ENCODE data around the gene ZFP69B. TPM values are rescaled to one million over a fixed set of nuclear protein-coding genes. Genes with fewer than 3 reads are reported as not detected.

ZFP69B gene
- total and polyA plus RNA-seq, 2 experiments from 2014 or later: 5.2 to 10.8 TPM

- TF ChIP-seq, protein P1, sequence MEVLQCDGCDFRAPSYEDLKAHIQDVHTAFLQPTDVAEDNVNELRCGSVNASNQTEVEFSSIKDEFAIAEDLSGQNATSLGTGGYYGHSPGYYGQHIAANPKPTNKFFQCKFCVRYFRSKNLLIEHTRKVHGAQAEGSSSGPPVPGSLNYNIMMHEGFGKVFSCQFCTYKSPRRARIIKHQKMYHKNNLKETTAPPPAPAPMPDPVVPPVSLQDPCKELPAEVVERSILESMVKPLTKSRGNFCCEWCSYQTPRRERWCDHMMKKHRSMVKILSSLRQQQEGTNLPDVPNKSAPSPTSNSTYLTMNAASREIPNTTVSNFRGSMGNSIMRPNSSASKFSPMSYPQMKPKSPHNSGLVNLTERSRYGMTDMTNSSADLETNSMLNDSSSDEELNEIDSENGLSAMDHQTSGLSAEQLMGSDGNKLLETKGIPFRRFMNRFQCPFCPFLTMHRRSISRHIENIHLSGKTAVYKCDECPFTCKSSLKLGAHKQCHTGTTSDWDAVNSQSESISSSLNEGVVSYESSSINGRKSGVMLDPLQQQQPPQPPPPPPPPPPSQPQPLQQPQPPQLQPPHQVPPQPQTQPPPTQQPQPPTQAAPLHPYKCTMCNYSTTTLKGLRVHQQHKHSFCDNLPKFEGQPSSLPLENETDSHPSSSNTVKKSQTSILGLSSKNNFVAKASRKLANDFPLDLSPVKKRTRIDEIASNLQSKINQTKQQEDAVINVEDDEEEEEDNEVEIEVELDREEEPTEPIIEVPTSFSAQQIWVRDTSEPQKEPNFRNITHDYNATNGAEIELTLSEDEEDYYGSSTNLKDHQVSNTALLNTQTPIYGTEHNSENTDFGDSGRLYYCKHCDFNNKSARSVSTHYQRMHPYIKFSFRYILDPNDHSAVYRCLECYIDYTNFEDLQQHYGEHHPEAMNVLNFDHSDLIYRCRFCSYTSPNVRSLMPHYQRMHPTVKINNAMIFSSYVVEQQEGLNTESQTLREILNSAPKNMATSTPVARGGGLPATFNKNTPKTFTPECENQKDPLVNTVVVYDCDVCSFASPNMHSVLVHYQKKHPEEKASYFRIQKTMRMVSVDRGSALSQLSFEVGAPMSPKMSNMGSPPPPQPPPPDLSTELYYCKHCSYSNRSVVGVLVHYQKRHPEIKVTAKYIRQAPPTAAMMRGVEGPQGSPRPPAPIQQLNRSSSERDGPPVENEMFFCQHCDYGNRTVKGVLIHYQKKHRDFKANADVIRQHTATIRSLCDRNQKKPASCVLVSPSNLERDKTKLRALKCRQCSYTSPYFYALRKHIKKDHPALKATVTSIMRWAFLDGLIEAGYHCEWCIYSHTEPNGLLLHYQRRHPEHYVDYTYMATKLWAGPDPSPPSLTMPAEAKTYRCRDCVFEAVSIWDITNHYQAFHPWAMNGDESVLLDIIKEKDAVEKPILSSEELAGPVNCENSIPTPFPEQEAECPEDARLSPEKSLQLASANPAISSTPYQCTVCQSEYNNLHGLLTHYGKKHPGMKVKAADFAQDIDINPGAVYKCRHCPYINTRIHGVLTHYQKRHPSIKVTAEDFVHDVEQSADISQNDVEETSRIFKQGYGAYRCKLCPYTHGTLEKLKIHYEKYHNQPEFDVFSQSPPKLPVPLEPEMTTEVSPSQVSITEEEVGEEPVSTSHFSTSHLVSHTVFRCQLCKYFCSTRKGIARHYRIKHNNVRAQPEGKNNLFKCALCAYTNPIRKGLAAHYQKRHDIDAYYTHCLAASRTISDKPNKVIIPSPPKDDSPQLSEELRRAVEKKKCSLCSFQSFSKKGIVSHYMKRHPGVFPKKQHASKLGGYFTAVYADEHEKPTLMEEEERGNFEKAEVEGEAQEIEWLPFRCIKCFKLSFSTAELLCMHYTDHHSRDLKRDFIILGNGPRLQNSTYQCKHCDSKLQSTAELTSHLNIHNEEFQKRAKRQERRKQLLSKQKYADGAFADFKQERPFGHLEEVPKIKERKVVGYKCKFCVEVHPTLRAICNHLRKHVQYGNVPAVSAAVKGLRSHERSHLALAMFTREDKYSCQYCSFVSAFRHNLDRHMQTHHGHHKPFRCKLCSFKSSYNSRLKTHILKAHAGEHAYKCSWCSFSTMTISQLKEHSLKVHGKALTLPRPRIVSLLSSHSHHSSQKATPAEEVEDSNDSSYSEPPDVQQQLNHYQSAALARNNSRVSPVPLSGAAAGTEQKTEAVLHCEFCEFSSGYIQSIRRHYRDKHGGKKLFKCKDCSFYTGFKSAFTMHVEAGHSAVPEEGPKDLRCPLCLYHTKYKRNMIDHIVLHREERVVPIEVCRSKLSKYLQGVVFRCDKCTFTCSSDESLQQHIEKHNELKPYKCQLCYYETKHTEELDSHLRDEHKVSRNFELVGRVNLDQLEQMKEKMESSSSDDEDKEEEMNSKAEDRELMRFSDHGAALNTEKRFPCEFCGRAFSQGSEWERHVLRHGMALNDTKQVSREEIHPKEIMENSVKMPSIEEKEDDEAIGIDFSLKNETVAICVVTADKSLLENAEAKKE (CRISPR knock-in tag; IDR thresholded peaks at IDR 0.05): no peak
- TF ChIP-seq ZNF114 (CRISPR knock-in tag; IDR thresholded peaks at IDR 0.05): no peak
- no peak for TF ChIP-seq CREB1 (CRISPR knock-in tag; IDR thresholded peaks at IDR 0.05; ENCODE audit: low read depth)
- no peak for TF ChIP-seq EZH2 (IDR thresholded peaks at IDR 0.05; ENCODE audit: low read depth, unreplicated experiment)
Observed at GRCh38 chr1:40478276-40478675, 28.0 kb downstream of the ZFP69B start (continued).

GRCh38 chr1:40479156-40479555, 28.9 kb downstream of the ZFP69B start:
- Histone ChIP-seq H3K27ac (ENCODE audit: low read depth) (no peak overlapping the region), H2AFZ (no peak overlapping the region), H3K4me3 (no peak overlapping the region), H4K20me1 (replicated peaks; ENCODE audit: insufficient read depth) (peaks cover 8% of the 10 kb centered on the region; the same call in 1 of the 2 replicates), H3K36me3 (ENCODE audit: insufficient read depth) (no peaks in the 10 kb centered on the region), H3K79me2 (replicated peaks; ENCODE audit: insufficient read depth) (no peaks in the 10 kb centered on the region), H3K9me2 (ENCODE audit: insufficient read depth) (no peaks in the 10 kb centered on the region), H3K4me1 (ENCODE audit: insufficient read depth) (no peaks in the 10 kb centered on the region; the same call in 1 of the 2 replicates), H3K4me2 (no peak overlapping the region), H3K27me3 (ENCODE audit: insufficient read depth) (0 out of 2 replicates have a peak, but pooled peaks cover 8% of the 10 kb centered on the region), H3F3A (replicated peaks; ENCODE audit: low read depth) (no peaks in the 10 kb centered on the region)
- Mint-ChIP-seq H3K36me3 (ENCODE audit: low read depth) (peaks cover 23% of the 10 kb centered on the region), H3K27ac (no peak overlapping the region), H3K4me3 (no peak overlapping the region), H3K4me1 (peaks cover 15% of the 10 kb centered on the region), H3K9me3 (peaks cover 24% of the 10 kb centered on the region), H3K27me3 (ENCODE audit: insufficient read depth, low read depth, poor library complexity) (peaks cover 12% of the 10 kb centered on the region)
- DNase-seq (ENCODE audit: low spot score) (no peak), ATAC-seq (no peak)
- TF ChIP-seq ZNF331 (CRISPR knock-in tag; IDR thresholded peaks at IDR 0.05; ENCODE audit: low read depth) (no peak), JUNB (IDR thresholded peaks at IDR 0.05; ENCODE audit: unreplicated experiment) (no peak), CTCF (conservative IDR thresholded peaks at IDR 0.05; ENCODE audit: low read depth in 2 of 2) (no peak), ETS1 (IDR thresholded peaks at IDR 0.05) (no peak), ZNF114 (CRISPR knock-in tag; IDR thresholded peaks at IDR 0.05) (no peak)

Data from GM23338 (cell line).